ENCODE results near the gene ATG9A.

GRCh38 chr2:219269362-219270054 is 40.1 kb upstream of the ATG9A start:
- TF ChIP-seq, protein P1, sequence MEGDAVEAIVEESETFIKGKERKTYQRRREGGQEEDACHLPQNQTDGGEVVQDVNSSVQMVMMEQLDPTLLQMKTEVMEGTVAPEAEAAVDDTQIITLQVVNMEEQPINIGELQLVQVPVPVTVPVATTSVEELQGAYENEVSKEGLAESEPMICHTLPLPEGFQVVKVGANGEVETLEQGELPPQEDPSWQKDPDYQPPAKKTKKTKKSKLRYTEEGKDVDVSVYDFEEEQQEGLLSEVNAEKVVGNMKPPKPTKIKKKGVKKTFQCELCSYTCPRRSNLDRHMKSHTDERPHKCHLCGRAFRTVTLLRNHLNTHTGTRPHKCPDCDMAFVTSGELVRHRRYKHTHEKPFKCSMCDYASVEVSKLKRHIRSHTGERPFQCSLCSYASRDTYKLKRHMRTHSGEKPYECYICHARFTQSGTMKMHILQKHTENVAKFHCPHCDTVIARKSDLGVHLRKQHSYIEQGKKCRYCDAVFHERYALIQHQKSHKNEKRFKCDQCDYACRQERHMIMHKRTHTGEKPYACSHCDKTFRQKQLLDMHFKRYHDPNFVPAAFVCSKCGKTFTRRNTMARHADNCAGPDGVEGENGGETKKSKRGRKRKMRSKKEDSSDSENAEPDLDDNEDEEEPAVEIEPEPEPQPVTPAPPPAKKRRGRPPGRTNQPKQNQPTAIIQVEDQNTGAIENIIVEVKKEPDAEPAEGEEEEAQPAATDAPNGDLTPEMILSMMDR (IDR thresholded peaks at IDR 0.05) = no peak
- no peak for TF ChIP-seq POLR2A (IDR thresholded peaks at IDR 0.05)
